ENCODE data around the gene EGFL7. TPM values are rescaled to one million over a fixed set of nuclear protein-coding genes. Genes with fewer than 3 reads are reported as not detected.
A peak's percentile ranks its signal among the peaks of the same experiment; 100 is the strongest.

Gene EGFL7
- total and polyA plus RNA-seq, 10 of the 15 experiments (the other 5 are each of a cell fraction or from before 2014, with no cell fraction given) = 0.06 to 0.46 (median 0.19) TPM; not detected in 5

DNA sequence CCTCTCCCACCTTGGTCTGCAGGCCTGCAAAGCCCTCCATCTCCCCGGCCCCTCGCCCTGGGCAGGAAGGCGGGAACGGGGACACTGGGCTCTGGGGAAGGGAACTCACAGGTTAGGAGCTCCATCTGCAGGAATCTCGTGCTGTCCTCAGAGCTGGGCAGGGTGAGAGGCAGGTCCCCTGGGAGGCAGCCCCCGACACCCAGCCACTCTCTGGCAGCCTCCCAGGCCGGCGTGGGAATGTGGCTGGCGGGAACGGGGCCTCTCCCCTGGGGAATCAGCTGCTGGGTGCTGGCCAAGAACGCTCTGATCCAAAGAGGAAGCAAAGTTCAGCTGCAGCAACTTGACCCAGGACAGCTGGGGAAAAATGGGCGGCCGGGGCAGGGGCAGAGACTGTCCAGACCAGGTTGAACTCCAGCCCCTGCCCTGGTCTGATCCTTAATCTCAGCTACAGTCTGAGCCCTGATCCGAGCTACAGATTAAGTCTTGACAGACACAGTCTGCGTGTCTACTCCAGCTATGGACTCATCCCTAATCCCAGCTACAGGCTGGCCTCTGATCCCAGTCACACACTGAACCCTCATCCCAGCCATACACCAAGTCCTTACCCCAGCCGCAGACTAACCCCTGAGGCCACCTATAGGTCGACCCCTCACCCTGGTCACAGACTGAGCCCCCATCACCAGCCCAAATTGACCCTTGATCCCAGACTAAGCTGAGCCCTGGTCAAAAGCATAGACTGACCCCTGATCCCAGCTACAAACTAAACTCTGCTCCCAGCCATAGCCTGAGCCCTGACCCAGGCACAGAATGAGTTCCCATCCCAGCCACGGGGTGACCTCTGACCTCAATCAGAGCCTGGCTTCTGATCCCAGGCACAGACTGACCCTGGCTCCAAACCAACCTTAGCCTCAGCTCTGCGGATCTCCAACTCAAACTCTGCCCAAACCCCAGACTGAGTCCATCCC, 37.3 kb upstream of the EGFL7 start (continued):
- TF ChIP-seq, protein P1, sequence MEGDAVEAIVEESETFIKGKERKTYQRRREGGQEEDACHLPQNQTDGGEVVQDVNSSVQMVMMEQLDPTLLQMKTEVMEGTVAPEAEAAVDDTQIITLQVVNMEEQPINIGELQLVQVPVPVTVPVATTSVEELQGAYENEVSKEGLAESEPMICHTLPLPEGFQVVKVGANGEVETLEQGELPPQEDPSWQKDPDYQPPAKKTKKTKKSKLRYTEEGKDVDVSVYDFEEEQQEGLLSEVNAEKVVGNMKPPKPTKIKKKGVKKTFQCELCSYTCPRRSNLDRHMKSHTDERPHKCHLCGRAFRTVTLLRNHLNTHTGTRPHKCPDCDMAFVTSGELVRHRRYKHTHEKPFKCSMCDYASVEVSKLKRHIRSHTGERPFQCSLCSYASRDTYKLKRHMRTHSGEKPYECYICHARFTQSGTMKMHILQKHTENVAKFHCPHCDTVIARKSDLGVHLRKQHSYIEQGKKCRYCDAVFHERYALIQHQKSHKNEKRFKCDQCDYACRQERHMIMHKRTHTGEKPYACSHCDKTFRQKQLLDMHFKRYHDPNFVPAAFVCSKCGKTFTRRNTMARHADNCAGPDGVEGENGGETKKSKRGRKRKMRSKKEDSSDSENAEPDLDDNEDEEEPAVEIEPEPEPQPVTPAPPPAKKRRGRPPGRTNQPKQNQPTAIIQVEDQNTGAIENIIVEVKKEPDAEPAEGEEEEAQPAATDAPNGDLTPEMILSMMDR (IDR thresholded peaks at IDR 0.05 in 2 of 3, conservative IDR thresholded peaks at IDR 0.05 in 1 of 3; ENCODE audit: control insufficient read depth in 2 of 3, extremely low read depth in 1 of 3, insufficient read depth in 1 of 3, low read depth in 3 of 3, low read length in 3 of 3) = peak; percentile 7 to 52 (median 31); a peak in 2 of 6 replicates
- no peak for TF ChIP-seq EP300 (IDR thresholded peaks at IDR 0.05; ENCODE audit: borderline replicate concordance in 1 of 2, control insufficient read depth in 1 of 2, low read depth in 2 of 2, low read length in 2 of 2)

DNA sequence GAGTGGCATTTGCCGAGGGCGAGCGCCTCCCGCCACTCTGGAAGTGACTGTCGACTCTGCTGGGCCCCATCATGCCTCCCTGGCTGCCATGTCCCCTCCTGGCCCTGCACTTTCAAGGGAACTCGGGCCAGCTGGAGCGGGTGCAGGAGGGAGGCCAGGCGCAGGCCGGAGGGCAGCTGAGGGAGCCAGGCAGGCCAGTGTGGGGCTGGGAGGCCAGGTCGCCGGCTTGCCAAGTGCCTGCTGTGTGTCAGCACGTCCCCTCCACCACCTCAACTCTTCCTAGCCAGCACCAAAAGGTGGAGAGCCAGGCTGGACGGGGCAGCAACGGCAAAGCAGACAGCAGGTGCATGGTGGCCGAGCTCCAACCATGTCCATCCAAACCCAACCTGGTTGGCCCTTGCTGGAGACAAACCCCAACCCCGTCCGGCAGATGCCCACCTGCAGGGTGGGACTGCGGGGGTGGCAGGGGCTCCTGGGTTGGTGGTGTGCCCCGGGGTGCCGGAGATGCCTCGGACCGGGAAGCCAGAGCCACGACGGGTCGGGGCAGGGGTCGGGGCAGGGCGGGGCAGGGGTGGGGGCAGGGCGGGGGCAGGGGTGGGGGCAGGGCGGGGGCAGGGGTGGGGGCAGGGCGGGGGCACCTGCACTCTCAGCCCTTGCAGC, 36.5 kb upstream of the EGFL7 start:
- no peak overlapping the region for H2AFZ ChIP-seq (ENCODE audit: control insufficient read depth, low read depth, low read length)
- CTCF ChIA-PET = interaction anchor here (0.8 to 8.5 kb wide), 10 partner anchors 9 to 139 kb away, joined by 3 to 223 read pairs (median 4); no protein-coding TSS in a partner anchor
- H3K9me3 ChIP-seq (replicated peaks; ENCODE audit: control insufficient read depth, insufficient read depth, low read length) = no peaks in the 10 kb centered on the region
- DNase-seq (ENCODE audit: low read depth, low spot score) (no peak), ATAC-seq (no peak), FAIRE-seq (no peak)
- BruUV-seq (replicated peaks) = no TSS peak
- POLR2A ChIA-PET = interaction anchor here (0.7 to 1.9 kb wide), 3 partner anchors 87 to 140 kb away, joined by 3 to 7 read pairs (median 3); no protein-coding TSS in a partner anchor
- H3K9ac ChIP-seq (ENCODE audit: control insufficient read depth, insufficient read depth, low read length) = no peak overlapping the region
- no peaks in the 10 kb centered on the region for H3K79me2 ChIP-seq (ENCODE audit: control insufficient read depth, insufficient read depth, low read length)
- no peaks in the 10 kb centered on the region; a peak in 1 of 4 replicates for H3K27me3 ChIP-seq (replicated peaks in 1 of 2; ENCODE audit: control insufficient read depth in 2 of 2, insufficient read depth in 2 of 2, low read length in 1 of 2)
- no peaks in the 10 kb centered on the region for H4K20me1 ChIP-seq (ENCODE audit: control insufficient read depth, insufficient read depth)
- SMC1A ChIA-PET (ENCODE audit: uncharacterized antibody, unreplicated experiment) = interaction anchor here (0.8 to 3.8 kb wide), 7 partner anchors 62 to 143 kb away, joined by 3 to 60 read pairs (median 5); no protein-coding TSS in a partner anchor
- H3K4me3 ChIP-seq = no peak overlapping the region
- 47% methylated on average over 17 of the region's 30 CpGs for WGBS (ENCODE audit: insufficient coverage, insufficient replicate concordance, low lambda C conversion rate, missing lambda C conversion rate)
- H3K36me3 ChIP-seq (ENCODE audit: control insufficient read depth in 2 of 2, insufficient read depth in 2 of 2, low read length in 1 of 2) = no peaks in the 10 kb centered on the region
- H3K27ac ChIP-seq (ENCODE audit: control insufficient read depth, insufficient read depth) = no peak overlapping the region
- in situ Hi-C loops (cut with MboI) = loop anchor here (5.0 kb wide), 1 partner anchor 134 kb away; no protein-coding TSS in a partner anchor
- RAD21 ChIA-PET (ENCODE audit: unreplicated experiment) = interaction anchor here (1.5 to 7.7 kb wide), 4 partner anchors 63 to 139 kb away, joined by 6 to 126 read pairs (median 9); no protein-coding TSS in a partner anchor
- H3K4me2 ChIP-seq (ENCODE audit: control insufficient read depth, insufficient read depth) = no peak overlapping the region
- intact Hi-C loops (cut with micrococcal nuclease; ENCODE audit: unreplicated experiment) = no loop called here
- H3K4me1 ChIP-seq (ENCODE audit: control insufficient read depth, insufficient read depth, low read length) = no peaks in the 10 kb centered on the region; the same call in 1 of the 2 replicates
- TF ChIP-seq CEBPB (IDR thresholded peaks at IDR 0.05; ENCODE audit: borderline replicate concordance in 1 of 2, low read depth in 2 of 2, low read length in 2 of 2) (no peak), SIX5 (IDR thresholded peaks at IDR 0.05; ENCODE audit: low read depth, low read length, severe bottlenecking) (no peak), WRNIP1 (IDR thresholded peaks at IDR 0.05; ENCODE audit: borderline replicate concordance, low read depth, low read length) (no peak), BMI1 (IDR thresholded peaks at IDR 0.05; ENCODE audit: borderline replicate concordance) (no peak), TCF3 (IDR thresholded peaks at IDR 0.05; ENCODE audit: borderline replicate concordance, insufficient read depth, low read depth, low read length) (no peak), SUZ12 (IDR thresholded peaks at IDR 0.05; ENCODE audit: unreplicated experiment) (no peak), EGR1 (IDR thresholded peaks at IDR 0.05; ENCODE audit: borderline replicate concordance in 1 of 2, low read depth in 2 of 2, low read length in 2 of 2) (no peak), FOXM1 (IDR thresholded peaks at IDR 0.05; ENCODE audit: low read depth, low read length) (no peak)
- TF ChIP-seq, protein P2, sequence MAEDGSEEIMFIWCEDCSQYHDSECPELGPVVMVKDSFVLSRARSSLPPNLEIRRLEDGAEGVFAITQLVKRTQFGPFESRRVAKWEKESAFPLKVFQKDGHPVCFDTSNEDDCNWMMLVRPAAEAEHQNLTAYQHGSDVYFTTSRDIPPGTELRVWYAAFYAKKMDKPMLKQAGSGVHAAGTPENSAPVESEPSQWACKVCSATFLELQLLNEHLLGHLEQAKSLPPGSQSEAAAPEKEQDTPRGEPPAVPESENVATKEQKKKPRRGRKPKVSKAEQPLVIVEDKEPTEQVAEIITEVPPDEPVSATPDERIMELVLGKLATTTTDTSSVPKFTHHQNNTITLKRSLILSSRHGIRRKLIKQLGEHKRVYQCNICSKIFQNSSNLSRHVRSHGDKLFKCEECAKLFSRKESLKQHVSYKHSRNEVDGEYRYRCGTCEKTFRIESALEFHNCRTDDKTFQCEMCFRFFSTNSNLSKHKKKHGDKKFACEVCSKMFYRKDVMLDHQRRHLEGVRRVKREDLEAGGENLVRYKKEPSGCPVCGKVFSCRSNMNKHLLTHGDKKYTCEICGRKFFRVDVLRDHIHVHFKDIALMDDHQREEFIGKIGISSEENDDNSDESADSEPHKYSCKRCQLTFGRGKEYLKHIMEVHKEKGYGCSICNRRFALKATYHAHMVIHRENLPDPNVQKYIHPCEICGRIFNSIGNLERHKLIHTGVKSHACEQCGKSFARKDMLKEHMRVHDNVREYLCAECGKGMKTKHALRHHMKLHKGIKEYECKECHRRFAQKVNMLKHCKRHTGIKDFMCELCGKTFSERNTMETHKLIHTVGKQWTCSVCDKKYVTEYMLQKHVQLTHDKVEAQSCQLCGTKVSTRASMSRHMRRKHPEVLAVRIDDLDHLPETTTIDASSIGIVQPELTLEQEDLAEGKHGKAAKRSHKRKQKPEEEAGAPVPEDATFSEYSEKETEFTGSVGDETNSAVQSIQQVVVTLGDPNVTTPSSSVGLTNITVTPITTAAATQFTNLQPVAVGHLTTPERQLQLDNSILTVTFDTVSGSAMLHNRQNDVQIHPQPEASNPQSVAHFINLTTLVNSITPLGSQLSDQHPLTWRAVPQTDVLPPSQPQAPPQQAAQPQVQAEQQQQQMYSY (CRISPR knock-in tag; IDR thresholded peaks at IDR 0.05) = no peak

Measured in GM12878 (cell line).